Skeletal muscle satellite cell (primary cell): ENCODE data around the gene SPRN.

Experiments used
- H3K27me3 ChIP-seq: 2 replicates; pipeline ENCODE4 v1.7.0; 2013; ENCODE audit warnings: low read length; ENCODE audit not compliant: control insufficient read depth, insufficient read depth
- H3K36me3 ChIP-seq: 2 replicates; pipeline ENCODE4 v1.7.0; 2013; ENCODE audit warnings: mild to moderate bottlenecking, control low read depth, low read length; ENCODE audit not compliant: insufficient read depth
- H3K4me1 ChIP-seq: 2 replicates; pipeline ENCODE4 v1.7.0; 2013; ENCODE audit warnings: low read length; ENCODE audit not compliant: control insufficient read depth, insufficient read depth
- H3K4me2 ChIP-seq: 2 replicates; pipeline ENCODE4 v1.7.0; 2013; ENCODE audit warnings: mild to moderate bottlenecking, low read length
- H3K4me3 ChIP-seq: 2 replicates; pipeline ENCODE4 v1.7.0; 2013; ENCODE audit warnings: low read length
- H3K9ac ChIP-seq: 2 replicates; pipeline ENCODE4 v1.7.0; 2013; ENCODE audit warnings: mild to moderate bottlenecking, low read depth, low read length, moderate library complexity
- H3K9me3 ChIP-seq: replicated peaks from 2 replicates; pipeline ENCODE4 v1.7.0; 2013; ENCODE audit warnings: mild to moderate bottlenecking, control low read depth, low read length

The SPRN gene

GRCh38 chr10:133412381-133412711, 12.1 kb downstream of the SPRN start:
- no peaks in the 10 kb centered on the region for H3K27me3 ChIP-seq
- H3K9ac ChIP-seq: no peak overlapping the region
- peaks cover 54% of the 10 kb centered on the region for H3K36me3 ChIP-seq
- no peaks in the 10 kb centered on the region for H3K4me1 ChIP-seq
- H3K4me2 ChIP-seq: no peak overlapping the region
- H3K9me3 ChIP-seq: peaks cover 7% of the 10 kb centered on the region
- H3K4me3 ChIP-seq: no peak overlapping the region

GRCh38 chr10:133411523-133412380, 12.7 kb downstream of the SPRN start:
- H3K4me2 ChIP-seq: no peak overlapping the region
- H3K9ac ChIP-seq: no peak overlapping the region
- no peak overlapping the region for H3K4me3 ChIP-seq
- peaks cover 7% of the 10 kb centered on the region for H3K9me3 ChIP-seq
- peaks cover 58% of the 10 kb centered on the region for H3K36me3 ChIP-seq
- H3K27me3 ChIP-seq: no peaks in the 10 kb centered on the region
- no peaks in the 10 kb centered on the region for H3K4me1 ChIP-seq

GRCh38 chr10:133405844-133406527, 18.4 kb downstream of the SPRN start:
- H3K4me2 ChIP-seq: peak overlapping the region; percentile 22
- peaks cover 58% of the 10 kb centered on the region for H3K36me3 ChIP-seq
- no peak overlapping the region for H3K9ac ChIP-seq
- no peak overlapping the region for H3K4me3 ChIP-seq
- no peaks in the 10 kb centered on the region for H3K27me3 ChIP-seq
- peaks cover 9% of the 10 kb centered on the region for H3K4me1 ChIP-seq
- H3K9me3 ChIP-seq: no peaks in the 10 kb centered on the region

GRCh38 chr10:133405272-133405671, 19.2 kb downstream of the SPRN start:
- Histone ChIP-seq H3K9ac (no peak overlapping the region), H3K4me2 (peak overlapping the region; percentile 22), H3K9me3 (no peaks in the 10 kb centered on the region), H3K27me3 (no peaks in the 10 kb centered on the region), H3K4me1 (peaks cover 9% of the 10 kb centered on the region), H3K36me3 (peaks cover 58% of the 10 kb centered on the region), H3K4me3 (no peak overlapping the region)

GRCh38 chr10:133403784-133404183, 20.6 kb downstream of the SPRN start:
- H3K9ac ChIP-seq: no peak overlapping the region
- H3K4me3 ChIP-seq: no peak overlapping the region
- no peaks in the 10 kb centered on the region for H3K27me3 ChIP-seq
- H3K36me3 ChIP-seq: peaks cover 61% of the 10 kb centered on the region
- peaks cover 9% of the 10 kb centered on the region for H3K4me1 ChIP-seq
- no peak overlapping the region for H3K4me2 ChIP-seq
- H3K9me3 ChIP-seq: no peaks in the 10 kb centered on the region

GRCh38 chr10:133403359-133403758, 21.1 kb downstream of the SPRN start:
- Histone ChIP-seq H3K4me3 (no peak overlapping the region), H3K9me3 (no peaks in the 10 kb centered on the region), H3K9ac (no peak overlapping the region), H3K4me1 (peaks cover 9% of the 10 kb centered on the region), H3K36me3 (peaks cover 61% of the 10 kb centered on the region), H3K4me2 (no peak overlapping the region), H3K27me3 (no peaks in the 10 kb centered on the region)

- H3K4me1 ChIP-seq: peaks cover 9% of the 10 kb centered on the region
- no peak overlapping the region for H3K4me2 ChIP-seq
- no peaks in the 10 kb centered on the region for H3K27me3 ChIP-seq
- H3K36me3 ChIP-seq: peaks cover 62% of the 10 kb centered on the region
- H3K9me3 ChIP-seq: no peaks in the 10 kb centered on the region
- H3K4me3 ChIP-seq: no peak overlapping the region
- no peak overlapping the region for H3K9ac ChIP-seq
Observed at GRCh38 chr10:133401981-133402725, 22.3 kb downstream of the SPRN start.

GRCh38 chr10:133401500-133401899, 22.9 kb downstream of the SPRN start:
- no peak overlapping the region for H3K4me2 ChIP-seq
- peaks cover 9% of the 10 kb centered on the region for H3K4me1 ChIP-seq
- H3K27me3 ChIP-seq: no peaks in the 10 kb centered on the region
- H3K36me3 ChIP-seq: peaks cover 60% of the 10 kb centered on the region
- no peaks in the 10 kb centered on the region for H3K9me3 ChIP-seq
- H3K9ac ChIP-seq: no peak overlapping the region
- H3K4me3 ChIP-seq: no peak overlapping the region

GRCh38 chr10:133400624-133401424, 23.6 kb downstream of the SPRN start:
- Histone ChIP-seq H3K9me3 (no peaks in the 10 kb centered on the region), H3K36me3 (peaks cover 60% of the 10 kb centered on the region), H3K4me3 (no peak overlapping the region), H3K9ac (no peak overlapping the region), H3K4me1 (peaks cover 9% of the 10 kb centered on the region), H3K27me3 (no peaks in the 10 kb centered on the region), H3K4me2 (no peak overlapping the region)

- H3K4me3 ChIP-seq: no peak overlapping the region
- H3K27me3 ChIP-seq: no peaks in the 10 kb centered on the region
- H3K4me1 ChIP-seq: peaks cover 8% of the 10 kb centered on the region
- no peak overlapping the region for H3K4me2 ChIP-seq
- no peak overlapping the region for H3K9ac ChIP-seq
- no peaks in the 10 kb centered on the region for H3K9me3 ChIP-seq
- peaks cover 54% of the 10 kb centered on the region for H3K36me3 ChIP-seq
Observed at GRCh38 chr10:133399123-133399601, 25.3 kb downstream of the SPRN start.

GRCh38 chr10:133397938-133398337, 26.5 kb downstream of the SPRN start:
- Histone ChIP-seq H3K4me2 (no peak overlapping the region), H3K36me3 (peaks cover 47% of the 10 kb centered on the region), H3K27me3 (no peaks in the 10 kb centered on the region), H3K9me3 (no peaks in the 10 kb centered on the region), H3K4me3 (no peak overlapping the region), H3K9ac (no peak overlapping the region), H3K4me1 (peaks cover 10% of the 10 kb centered on the region)
